GM19452 (cell line): ENCODE measurements around the gene DDX5.

Experiments
- ATAC-seq: cut with Tn5 transposase; IDR thresholded peaks from one replicate; pipeline ENCODE4 v1.9.1; 2021; ENCODE audit not compliant: unreplicated experiment

Gene DDX5

DNA sequence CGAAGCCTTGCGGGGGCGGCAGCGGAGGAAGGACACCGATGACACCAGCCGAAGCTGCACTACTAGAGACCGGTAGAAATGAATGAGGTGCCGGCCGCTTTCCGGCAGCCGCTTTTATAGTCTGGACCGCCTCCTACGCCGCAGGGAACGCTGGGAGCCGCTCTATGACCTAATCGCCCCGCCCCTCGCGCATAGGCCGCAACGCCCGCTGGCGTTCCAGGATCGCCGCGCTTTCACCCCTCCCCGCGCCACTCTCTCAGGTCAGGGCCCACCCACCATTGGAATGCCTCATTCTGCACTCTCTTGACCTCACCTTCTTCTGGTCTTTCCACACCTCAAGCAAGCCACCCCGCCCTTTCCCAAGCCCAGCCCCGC is at the start of gene DDX5:
Gene DDX5, minus strand, starts transcription at position 89 of the 375 bp plus-strand sequence. CDS start 170 bp downstream, outside the sequence.
- ATAC-seq, result peak; percentile 53

DNA sequence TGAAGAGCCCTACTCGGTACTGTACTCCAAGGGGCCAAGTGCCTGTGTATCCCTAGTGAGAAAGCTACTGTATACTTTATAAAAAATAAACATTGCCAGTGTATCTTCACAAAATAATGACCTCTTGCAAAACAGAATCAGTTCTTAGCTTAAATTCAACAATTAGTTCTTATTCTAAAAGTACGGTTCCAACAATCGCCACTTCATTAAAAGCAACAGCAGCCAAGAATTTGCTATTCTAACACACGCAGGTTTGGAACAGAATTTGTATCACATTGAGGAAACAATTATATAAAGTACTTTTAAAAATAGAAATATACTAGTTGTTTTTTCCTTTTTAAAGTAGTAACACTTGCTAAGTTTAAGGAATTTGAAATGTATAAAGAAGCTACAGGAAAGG is 49.2 kb upstream of the DDX5 start:
- no peak for ATAC-seq

DNA sequence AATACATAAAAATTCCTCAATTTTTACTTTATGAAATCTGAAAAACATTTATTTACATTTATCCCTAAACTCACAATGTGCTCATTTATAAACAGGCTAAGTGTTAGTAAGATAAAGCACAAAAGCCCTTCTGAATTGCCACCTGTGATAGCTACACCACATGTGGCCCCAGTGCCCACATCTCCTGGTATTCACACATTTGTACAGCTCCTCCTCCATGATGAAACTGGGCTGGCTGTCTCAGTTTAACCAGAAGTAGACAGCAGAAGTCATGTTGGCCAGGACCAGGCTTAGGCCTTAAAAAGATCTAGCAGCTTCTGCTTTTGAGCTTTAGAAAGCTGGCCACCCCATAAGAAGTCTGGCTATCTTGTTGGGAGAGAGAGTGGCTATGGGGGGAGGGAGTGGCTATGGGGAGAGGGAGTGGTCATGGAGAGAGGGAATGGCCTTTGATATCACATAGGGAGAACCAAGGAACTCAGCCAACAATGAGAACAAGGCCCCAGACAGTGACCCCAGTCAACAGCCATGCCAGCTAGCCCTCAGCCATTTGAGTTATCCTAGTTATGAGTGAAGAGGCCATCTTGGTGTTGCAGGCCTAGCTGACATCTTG is 48.0 kb upstream of the DDX5 start:
- no peak for ATAC-seq

DNA sequence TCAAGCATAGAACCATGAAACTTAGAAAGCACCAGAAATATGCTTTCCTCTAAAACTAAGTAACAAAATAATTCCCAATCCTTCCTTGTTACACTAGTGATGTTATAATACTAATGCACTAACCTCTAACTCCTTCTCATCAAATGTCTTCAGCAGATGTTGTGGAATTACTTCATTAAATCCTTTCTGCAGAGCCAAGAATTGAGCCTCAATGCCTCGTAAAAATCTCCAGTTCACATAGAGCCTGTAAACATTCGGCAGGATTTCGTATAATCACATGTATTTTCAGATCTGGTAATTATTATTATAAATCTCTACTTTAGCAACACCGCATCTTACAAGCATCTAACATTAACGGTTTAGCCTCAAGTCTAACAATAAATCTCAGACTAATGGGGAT is 45.4 kb upstream of the DDX5 start:
- no peak for ATAC-seq

DNA sequence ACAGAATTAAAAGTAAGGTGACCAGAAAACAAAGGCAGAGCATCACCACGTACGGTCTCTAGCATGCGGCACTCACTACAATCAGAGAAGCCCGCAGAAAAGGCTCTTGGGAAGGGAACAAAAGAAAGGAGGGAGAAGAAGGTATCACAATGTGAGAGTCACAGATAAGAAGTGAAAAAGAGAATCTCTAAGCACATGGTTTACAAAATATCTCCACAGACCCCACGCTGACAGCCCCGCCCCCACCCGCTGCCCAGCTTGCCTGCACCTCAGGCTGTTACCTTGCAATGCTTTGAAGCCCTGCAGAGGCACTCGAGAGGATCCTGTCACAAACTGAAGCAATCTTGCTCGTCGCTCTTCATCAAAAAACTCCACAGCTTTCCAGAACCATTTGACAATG is 41.2 kb upstream of the DDX5 start:
- no peak for ATAC-seq

DNA sequence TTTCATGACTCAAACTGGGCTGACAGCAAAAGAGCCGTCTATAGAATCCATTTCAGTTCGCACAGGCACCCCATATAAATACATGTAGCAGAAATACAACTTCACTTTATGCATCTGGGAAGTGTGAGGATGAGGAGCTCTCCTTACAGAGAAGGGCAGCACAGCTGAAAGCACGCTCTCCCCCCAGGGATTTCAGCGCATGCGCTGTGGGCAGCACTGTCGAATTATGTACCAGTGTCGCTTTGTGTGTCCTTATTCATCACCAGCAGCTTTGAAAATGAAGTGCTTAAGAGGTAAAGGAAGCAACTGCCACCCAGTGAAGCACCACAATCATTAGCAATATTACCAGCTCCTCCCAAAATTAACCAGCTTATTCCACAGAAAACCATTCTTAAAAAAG is 40.6 kb upstream of the DDX5 start:
- ATAC-seq, result no peak

DNA sequence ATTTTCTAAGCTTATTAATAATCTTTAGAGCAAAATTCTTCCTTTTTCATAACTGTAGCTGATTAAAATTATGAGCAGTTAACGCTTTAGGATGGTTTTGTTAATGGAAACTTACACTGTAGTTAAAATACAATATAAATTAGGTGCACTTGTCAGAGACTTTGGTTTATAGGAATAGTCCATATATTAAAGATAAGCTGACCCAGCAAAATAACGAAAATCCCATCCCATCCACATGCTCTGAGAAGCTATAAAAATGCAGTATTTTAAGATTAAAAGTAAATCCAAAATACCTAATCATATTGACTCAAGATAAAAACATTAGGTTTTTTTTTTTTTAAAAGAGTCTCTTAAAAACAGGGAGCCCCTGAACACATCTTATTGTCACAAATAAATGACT is 38.7 kb upstream of the DDX5 start:
- ATAC-seq, result no peak

DNA sequence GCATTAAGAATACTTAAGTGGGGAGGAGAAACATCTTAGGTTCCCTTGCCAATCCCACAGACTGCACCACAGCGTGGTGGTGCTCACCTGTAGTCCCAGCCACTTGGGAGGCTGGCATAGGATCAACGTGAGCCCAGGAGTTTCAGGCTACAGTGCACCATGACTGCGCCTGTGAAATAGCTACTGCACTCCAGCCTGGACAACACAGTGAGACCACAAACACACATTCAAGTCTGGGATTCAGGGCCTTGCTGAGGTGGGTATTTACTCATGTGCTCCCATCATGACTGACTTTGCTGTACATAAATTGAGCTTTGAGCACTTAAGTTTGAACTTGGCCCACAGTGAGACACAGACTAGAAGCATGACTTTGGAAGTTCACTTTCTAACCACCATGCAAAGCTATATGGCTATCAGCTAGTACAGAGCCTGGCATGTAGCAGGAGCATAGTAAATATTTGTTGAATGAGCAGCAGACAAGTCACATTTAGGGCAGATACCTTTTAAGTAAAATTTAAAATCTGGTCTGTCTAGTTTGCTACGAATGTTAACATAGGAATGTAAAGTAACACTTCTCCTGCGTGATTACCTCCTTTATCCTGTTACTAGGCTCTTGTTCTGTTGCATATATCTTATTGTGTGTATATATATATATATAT is 34.2 kb upstream of the DDX5 start:
- ATAC-seq, result no peak

DNA sequence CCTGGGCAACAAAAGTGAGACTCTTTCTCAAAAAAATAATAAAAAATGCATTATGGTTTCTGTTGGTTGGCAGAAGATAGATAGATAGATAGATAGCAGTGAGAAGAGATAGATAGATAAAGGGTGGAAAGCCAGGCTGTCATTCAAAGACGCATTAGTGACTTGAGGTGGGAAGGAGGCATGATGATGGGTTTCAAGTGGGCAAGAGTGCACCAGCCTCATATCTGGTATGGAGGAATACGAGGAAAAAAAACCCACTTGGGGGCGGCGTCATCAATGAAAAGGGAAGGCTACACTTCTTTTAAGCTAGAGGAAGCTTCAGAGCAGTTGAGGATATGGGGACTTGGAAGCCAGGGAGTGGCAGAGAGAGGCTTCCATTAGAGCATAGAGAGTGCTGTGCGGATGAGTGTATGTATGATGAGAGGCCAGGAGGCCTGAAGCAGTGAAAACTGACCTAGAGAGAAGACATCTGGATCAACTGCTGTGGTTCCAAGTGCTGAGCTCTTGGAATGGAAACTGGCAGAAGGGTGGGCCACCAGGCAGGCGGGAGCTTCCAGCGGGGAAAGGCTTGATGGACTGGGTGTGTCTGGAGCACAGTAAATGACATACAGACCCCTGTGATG is 32.5 kb upstream of the DDX5 start:
- no peak for ATAC-seq

DNA sequence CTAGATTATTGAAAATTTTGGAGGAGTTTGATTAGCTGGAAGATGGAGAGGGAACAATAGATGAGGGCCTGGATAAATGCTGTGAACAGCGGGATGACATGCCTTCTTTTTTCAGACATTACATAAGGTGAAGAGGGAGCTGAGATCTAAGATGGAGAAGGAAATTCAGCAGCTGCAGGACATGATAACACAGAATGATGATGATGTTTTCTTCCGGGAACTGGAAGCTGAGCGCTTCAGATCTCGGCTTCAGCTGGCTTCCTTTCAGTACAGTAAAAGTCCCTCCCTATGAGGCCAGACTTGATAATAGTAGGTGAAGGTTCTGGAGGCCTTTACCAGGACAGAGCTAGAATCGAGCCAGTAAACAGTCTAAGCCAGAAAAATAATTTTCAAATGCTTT is 31.4 kb upstream of the DDX5 start:
- ATAC-seq, result no peak

DNA sequence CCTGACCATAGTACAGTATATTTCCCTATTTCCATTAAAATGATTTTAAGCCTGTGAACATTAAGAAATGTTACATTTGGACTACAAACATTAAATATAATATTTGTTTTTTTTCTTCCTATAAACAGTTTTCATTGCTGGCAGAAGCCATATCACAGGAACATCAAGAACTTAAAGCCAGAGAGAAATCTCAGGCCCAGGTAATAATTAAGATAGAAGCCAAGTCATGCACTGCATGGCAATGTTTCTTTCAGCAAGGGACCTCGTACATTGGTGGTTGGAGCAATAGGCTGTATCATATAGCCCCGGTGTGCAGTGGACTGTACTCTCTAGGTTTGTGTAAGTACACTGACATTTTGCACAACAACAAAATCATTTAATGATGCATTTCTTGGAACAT is 30.8 kb upstream of the DDX5 start:
- no peak for ATAC-seq

DNA sequence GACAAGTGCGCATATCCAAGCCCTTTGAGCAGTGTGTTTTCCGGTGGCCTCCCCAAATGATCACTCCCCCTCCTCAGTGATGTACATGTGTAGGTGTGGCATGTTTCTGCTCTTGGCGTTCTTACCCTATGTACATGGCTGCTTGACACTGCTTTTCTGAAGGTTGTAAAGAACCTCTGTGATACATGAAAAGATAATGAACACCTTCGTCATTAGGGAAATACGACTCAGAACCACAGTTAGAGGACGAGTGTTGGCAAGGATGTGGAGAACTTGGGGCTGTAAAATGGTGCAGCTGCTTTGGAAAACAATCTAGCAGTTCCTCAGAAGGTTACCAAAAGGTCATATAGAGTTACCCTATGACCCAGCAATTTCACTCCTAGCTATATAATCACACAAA is 29.3 kb upstream of the DDX5 start:
- no peak for ATAC-seq

DNA sequence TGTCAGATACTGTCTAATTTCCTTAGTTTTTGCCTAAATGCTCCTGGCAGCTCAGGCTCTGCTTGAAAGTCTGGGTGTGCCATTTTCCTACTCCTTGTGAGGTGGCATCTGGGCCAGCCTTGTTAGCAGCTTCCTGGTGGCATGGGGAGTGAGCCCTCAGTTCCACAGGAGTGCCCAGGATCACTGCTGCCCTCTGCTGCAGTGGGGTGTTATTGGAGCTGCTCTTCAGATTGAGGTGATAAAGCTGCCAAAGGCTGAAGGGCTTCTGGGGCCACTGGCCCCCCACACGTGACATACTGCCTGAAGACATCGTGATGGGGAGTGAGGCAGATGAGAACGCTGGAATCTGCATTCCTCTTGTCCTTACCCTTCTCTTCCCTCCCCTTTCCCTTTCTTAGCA is 28.1 kb upstream of the DDX5 start:
- no peak for ATAC-seq

DNA sequence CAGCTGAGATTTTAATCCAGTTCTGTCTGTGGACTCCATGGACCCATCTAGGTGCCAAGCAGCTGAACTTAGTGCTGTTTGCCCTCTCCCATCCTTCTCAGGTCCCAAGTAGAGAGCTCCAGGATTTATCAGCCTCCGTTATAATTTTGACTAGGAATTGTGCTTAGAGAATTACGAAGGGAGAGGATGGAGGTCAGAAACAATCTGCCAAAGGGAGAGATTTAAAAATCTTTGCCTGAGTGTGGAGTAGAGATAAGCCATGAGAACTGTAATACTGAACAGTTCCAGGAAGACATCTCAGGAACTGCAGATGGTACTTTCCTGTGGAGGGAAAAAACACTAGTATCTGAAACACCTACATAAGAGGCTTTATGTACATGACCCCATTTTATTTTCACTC is 27.7 kb upstream of the DDX5 start:
- ATAC-seq, result no peak

DNA sequence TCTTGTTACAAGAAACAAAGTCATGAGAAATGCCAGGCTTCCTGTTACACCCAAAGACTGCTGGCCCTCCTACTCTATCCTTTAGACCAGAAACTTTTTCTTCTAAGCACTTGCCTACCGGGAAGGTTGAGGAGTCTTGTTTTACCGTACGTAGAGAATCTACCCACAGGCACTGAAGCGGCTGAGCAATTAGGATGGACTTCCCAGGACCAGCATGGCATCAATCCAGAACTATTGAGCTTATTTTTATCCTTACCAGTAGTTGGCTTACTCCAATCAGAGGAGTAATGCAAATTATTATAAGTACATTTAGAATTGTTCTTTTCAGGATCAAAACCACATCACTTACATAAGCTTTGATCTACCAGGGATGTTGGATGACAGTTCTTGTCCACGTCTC is 26.3 kb upstream of the DDX5 start:
- no peak for ATAC-seq

DNA sequence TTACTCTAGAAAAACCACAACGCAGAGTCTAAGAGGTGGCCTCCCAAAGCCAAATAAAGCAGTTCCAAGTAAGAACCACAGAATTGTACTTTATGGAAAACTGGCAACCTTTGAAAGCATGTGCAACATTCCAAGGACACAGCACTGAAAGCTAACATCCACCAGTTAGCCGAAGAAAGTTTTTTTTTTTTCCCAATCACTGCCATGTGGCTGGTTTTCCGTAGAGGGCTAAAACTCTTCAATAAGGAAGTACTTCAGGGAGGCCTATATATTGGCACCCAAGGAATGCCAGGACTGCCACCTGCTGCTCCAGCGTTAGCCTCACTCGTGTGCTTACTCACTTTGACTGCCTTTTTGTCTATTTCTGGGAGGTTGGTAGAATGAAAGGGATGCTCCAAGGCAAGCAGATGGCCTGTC is 25.9 kb upstream of the DDX5 start:
- no peak for ATAC-seq

DNA sequence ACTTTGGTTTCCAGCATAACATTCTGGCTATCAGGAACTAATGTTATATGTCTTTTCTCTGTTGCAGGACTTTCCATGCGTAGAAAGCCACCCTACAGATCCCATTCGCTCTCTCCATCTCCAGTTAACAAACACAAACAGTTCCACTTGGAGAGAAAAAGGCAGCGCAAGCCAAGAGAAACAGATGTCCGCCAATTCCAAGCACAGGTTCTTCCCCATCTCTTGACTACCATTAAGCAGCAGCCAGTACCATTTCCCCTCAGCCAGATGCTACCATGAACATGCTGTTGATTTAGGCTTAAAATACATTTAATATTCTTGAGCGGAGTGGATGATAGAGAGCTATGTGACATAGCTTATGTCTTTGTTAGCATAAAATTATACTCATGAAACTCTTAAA is 23.1 kb upstream of the DDX5 start:
- ATAC-seq, result no peak

DNA sequence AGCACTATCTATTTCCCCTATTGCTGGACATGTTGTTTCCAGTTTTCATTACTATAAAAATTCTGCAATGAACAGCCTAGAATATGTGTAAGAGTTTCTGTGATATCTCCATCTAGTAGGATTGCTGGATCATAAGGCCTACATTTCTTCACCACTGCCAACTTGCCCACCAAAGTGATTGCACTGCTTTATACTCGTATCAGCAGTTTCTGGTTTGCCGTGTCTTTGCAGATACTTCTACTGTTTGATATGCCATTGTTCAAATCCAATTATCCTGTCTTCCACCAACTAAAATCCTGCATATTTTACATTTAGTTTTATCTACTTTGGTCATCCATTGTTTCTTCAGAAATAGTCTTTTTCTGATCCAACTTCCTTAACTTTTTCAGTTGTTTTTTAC is 21.8 kb upstream of the DDX5 start:
- ATAC-seq, result no peak

DNA sequence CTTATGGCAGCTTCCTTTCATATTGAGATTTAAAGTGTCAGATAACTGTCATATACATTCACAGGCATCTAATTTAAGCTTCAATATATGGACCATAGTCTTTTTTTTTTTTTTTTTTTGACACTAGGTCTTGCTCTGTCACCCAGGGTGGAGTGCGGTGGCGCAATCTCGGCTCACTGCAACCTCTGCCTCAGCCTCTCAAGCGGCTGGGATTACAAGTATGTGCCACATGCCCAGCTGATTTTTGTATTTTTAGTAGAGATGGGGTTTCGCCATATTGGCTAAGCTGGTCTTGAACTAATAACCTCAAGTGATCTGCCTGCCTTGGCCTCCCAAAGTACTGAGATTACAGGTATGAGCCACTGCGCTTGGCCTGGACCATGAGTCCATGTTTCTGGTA is 14.3 kb upstream of the DDX5 start:
- ATAC-seq, result no peak

DNA sequence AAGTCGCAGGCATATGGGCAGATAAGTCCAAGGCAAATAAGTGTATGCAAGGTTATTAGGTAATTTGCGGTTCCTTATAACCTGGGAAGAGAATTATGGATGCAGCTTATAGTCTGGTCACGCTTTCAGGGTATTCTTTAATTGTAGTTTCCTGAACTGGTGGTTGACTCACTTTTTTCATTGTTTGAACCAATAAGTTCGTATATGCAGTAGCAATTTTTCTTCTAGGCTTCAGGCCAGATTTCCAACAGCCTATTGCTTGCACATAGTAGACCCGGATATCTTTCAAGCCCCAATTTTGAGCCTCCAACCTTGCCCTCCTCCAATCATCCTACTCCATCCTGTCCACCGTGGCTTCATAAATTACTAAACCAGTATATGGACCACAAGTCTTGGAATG is 13.5 kb upstream of the DDX5 start:
- no peak for ATAC-seq

DNA sequence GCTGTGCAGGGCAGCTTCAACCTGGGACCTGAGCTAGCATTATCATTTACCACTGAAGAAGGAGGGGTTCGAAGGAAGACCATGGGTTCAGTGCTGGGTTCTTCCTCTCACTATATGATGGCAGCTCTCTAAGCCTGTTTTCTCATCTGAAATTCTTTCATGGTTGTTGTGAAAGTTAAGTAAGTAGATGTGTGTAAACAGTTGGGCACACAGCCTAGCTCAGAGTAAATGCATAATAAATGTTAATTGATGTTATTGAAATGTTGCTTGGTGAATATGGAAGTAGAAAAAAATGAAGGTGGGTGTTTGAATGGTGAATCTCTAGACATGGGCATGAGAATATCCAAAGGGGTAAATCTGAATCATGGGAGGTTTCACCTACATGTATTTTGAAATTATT is 9.7 kb upstream of the DDX5 start:
- no peak for ATAC-seq

DNA sequence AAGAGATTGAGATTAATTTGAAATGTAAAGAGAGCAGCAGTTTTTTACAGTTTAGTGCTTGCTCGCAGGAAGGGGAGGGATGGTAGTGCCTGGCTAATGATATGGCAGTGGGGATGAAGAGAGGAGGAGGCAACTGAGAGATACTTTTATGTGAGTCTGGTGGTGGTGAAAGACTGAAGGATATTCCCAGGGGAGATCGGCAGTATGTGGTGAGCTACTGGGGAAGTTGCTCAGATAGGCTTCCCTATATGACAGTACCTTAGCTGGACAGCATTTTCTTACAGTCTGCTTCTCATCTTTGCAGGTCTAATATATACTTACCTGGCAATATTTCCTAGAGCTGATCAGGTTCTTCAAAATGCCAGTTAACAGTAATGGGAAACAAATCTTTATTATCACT is 9.3 kb upstream of the DDX5 start:
- no peak for ATAC-seq

DNA sequence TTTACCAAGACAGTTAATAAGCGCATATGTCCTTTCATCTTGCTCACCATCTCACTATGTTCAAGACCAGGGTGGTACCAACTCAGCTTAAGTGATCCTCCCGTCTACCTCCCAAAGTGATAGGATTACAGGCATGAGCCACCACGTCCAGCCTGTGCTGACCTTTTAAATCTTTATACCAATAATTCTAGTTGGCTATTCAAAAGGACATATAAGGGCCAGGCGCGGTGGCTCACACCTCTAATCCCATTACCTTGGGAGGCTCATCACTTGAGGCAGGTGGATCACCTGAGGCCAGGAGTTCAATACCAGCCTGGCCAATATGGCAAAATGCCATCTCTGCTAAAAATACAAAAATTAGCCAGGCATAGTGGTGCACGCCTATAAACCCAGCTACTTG is 3.1 kb upstream of the DDX5 start:
- ATAC-seq, result no peak
